ENCODE data around the gene C1orf210.

The C1orf210 gene

DNA sequence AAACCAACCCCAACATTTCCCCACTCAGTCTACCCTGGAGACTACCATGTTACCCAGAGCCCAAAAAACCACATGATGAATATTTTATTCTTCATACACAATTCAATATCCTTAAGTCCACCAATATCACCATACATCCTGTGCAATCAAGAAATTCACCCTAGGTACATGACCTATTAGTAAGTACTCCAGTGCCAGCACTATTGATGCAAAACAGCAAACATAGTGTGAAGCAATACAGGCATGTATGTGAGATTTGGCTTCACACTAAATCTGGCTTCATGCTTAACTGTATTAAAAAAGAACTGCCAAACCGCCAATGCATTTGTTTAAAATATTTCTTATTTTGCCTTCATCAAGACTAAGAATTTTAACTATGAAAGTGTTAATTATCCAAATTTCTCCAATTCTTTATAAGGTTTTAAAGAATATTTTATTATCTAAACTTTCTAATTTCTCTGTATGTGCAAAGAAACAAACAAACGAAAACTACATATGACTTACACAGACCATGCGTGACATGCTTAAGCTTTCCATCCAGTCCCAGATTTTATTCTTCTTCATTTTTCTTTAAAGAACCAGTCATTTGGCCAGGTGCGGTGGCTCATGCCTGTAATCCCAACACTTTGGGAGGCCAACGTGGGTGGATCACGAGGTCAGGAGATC is 38.0 kb downstream of the C1orf210 start:
- H3K4me3 ChIP-seq (ENCODE audit: low read length), result no peak overlapping the region
- H3K27me3 ChIP-seq (ENCODE audit: control insufficient read depth, low read length), result 0 out of 2 replicates have a peak, but pooled peaks cover 2% of the 10 kb centered on the region
- 0 out of 2 replicates have a peak, but pooled peaks cover 3% of the 10 kb centered on the region for H3K9me3 ChIP-seq (ENCODE audit: control insufficient read depth, insufficient read depth, low read length)
- H3K79me2 ChIP-seq (ENCODE audit: control insufficient read depth, low read length), result no peaks in the 10 kb centered on the region
- H3K4me2 ChIP-seq (ENCODE audit: low read length), result no peak overlapping the region
- no peaks in the 10 kb centered on the region for H3K9me2 ChIP-seq (replicated peaks; ENCODE audit: control insufficient read depth, low read length)
- no peak overlapping the region for H3K27ac ChIP-seq (ENCODE audit: low read depth, low read length)
- no peaks in the 10 kb centered on the region for H3K4me1 ChIP-seq (ENCODE audit: control insufficient read depth, low read length)
- H3K36me3 ChIP-seq (ENCODE audit: control insufficient read depth, low read length), result no peaks in the 10 kb centered on the region
- TF ChIP-seq EZH2phosphoT487 (IDR thresholded peaks at IDR 0.05; ENCODE audit: borderline replicate concordance, low read length), result no peak
- H4K20me1 ChIP-seq (ENCODE audit: control insufficient read depth, insufficient read depth, low read depth, low read length), result no peaks in the 10 kb centered on the region
- H3F3A ChIP-seq (ENCODE audit: control insufficient read depth, insufficient read depth), result no peaks in the 10 kb centered on the region

DNA sequence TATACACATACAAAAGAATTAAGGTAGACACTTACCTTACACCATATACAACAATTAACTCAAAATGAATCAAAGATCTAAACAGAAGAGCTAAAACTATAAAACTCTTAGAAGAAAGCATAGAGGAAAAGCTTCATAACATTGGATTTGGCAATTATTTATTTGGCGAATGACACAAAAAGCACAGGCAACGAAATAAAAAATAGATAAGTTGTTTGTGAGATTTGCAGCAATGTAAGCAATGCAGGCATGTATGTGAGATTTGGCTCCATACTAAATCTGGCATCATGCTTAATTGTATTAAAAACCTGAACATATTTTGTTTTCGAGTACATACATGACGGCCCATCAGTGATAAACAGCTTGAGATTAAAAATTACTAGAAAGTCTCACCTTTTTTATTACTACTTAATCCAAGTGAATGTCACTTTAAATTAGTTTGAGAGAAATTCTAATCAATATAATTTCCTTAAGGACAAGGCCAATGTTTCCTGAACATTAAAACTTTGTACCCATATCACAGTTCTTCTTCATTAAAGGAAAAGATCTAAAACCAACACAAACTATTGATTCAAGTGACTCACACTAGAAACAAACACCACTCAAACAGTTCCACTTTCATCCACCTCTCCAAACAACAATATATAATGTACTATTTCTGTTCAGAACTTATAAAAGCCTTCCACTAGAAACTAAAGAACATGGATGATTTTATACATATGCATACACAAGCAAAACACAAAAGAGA is 38.7 kb downstream of the C1orf210 start:
- Histone ChIP-seq H3F3A (ENCODE audit: control insufficient read depth, insufficient read depth) (no peaks in the 10 kb centered on the region), H3K27me3 (ENCODE audit: control insufficient read depth, low read length) (0 out of 2 replicates have a peak, but pooled peaks cover 2% of the 10 kb centered on the region), H3K4me2 (ENCODE audit: low read length) (no peak overlapping the region), H3K4me1 (ENCODE audit: control insufficient read depth, low read length) (no peaks in the 10 kb centered on the region), H3K4me3 (ENCODE audit: low read length) (no peak overlapping the region), H3K36me3 (ENCODE audit: control insufficient read depth, low read length) (no peaks in the 10 kb centered on the region), H3K79me2 (ENCODE audit: control insufficient read depth, low read length) (no peaks in the 10 kb centered on the region), H3K27ac (ENCODE audit: low read depth, low read length) (no peak overlapping the region), H3K9me3 (ENCODE audit: control insufficient read depth, insufficient read depth, low read length) (0 out of 2 replicates have a peak, but pooled peaks cover 3% of the 10 kb centered on the region), H4K20me1 (ENCODE audit: control insufficient read depth, insufficient read depth, low read depth, low read length) (no peaks in the 10 kb centered on the region), H3K9me2 (replicated peaks; ENCODE audit: control insufficient read depth, low read length) (no peaks in the 10 kb centered on the region)
- TF ChIP-seq EZH2phosphoT487 (IDR thresholded peaks at IDR 0.05; ENCODE audit: borderline replicate concordance, low read length), result no peak
- TF ChIP-seq, protein P1, sequence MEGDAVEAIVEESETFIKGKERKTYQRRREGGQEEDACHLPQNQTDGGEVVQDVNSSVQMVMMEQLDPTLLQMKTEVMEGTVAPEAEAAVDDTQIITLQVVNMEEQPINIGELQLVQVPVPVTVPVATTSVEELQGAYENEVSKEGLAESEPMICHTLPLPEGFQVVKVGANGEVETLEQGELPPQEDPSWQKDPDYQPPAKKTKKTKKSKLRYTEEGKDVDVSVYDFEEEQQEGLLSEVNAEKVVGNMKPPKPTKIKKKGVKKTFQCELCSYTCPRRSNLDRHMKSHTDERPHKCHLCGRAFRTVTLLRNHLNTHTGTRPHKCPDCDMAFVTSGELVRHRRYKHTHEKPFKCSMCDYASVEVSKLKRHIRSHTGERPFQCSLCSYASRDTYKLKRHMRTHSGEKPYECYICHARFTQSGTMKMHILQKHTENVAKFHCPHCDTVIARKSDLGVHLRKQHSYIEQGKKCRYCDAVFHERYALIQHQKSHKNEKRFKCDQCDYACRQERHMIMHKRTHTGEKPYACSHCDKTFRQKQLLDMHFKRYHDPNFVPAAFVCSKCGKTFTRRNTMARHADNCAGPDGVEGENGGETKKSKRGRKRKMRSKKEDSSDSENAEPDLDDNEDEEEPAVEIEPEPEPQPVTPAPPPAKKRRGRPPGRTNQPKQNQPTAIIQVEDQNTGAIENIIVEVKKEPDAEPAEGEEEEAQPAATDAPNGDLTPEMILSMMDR (IDR thresholded peaks at IDR 0.05; ENCODE audit: low read depth, low read length, poor library complexity, severe bottlenecking), result no peak

DNA sequence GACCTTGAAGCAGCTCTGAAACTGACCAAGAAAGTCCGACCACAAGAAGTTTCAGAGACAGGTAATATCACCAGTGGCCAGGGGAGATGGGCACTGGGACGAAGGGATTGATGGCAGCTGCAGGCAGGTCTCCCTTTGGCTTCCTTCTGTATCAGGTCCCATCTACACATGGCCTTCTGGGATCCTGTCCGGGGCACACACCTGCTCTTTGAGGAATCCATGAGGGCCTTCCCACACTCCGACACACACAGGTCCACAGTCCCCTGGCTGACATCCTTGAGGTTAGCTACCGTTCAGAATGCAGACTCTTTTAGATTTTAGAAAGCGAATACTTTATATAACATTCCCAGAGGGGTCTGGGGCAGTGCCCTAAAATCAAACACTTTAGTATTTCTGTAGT is 42.1 kb downstream of the C1orf210 start:
- no peak overlapping the region for H3K4me3 ChIP-seq (ENCODE audit: low read length)
- H3K27me3 ChIP-seq (ENCODE audit: control insufficient read depth, low read length), result no peaks in the 10 kb centered on the region
- TF ChIP-seq, protein P1 (IDR thresholded peaks at IDR 0.05; ENCODE audit: low read depth, low read length, poor library complexity, severe bottlenecking), result no peak
- no peak for TF ChIP-seq EZH2phosphoT487 (IDR thresholded peaks at IDR 0.05; ENCODE audit: borderline replicate concordance, low read length)
- H3K36me3 ChIP-seq (ENCODE audit: control insufficient read depth, low read length), result no peaks in the 10 kb centered on the region
- H4K20me1 ChIP-seq (ENCODE audit: control insufficient read depth, insufficient read depth, low read depth, low read length), result no peaks in the 10 kb centered on the region
- H3K4me1 ChIP-seq (ENCODE audit: control insufficient read depth, low read length), result peaks cover 21% of the 10 kb centered on the region
- H3K9me3 ChIP-seq (ENCODE audit: control insufficient read depth, insufficient read depth, low read length), result 0 out of 2 replicates have a peak, but pooled peaks cover 3% of the 10 kb centered on the region
- H3K79me2 ChIP-seq (ENCODE audit: control insufficient read depth, low read length), result no peaks in the 10 kb centered on the region
- no peaks in the 10 kb centered on the region for H3K9me2 ChIP-seq (replicated peaks; ENCODE audit: control insufficient read depth, low read length)
- no peak overlapping the region for H3K4me2 ChIP-seq (ENCODE audit: low read length)
- peaks cover 3% of the 10 kb centered on the region for H3F3A ChIP-seq (ENCODE audit: control insufficient read depth, insufficient read depth)
- no peak overlapping the region for H3K27ac ChIP-seq (ENCODE audit: low read depth, low read length)

DNA sequence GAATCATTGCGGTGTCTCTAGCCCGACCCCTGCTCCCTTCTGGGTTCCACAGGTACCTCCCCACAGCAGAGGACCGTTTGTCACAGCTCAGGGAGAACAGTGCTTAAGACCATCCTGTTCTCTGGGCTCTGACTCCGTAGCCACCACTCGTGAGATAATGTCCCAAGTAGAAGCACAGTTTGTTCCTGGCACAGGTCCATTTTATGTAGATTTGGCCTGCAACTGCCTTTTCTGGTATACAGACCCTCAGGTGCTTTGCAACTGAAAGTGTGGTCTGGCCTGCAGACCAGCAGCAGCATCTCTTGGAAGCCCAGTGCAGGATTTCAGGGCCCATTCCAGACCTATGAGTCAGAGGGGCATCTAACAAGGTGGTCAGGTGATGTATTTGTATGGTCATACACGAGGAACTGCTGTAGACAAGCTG is 44.0 kb downstream of the C1orf210 start:
- peaks cover 23% of the 10 kb centered on the region for H3K4me1 ChIP-seq (ENCODE audit: control insufficient read depth, low read length)
- no peaks in the 10 kb centered on the region for H3K27me3 ChIP-seq (ENCODE audit: control insufficient read depth, low read length)
- peaks cover 3% of the 10 kb centered on the region for H3F3A ChIP-seq (ENCODE audit: control insufficient read depth, insufficient read depth)
- TF ChIP-seq, protein P1 (IDR thresholded peaks at IDR 0.05; ENCODE audit: low read depth, low read length, poor library complexity, severe bottlenecking), result no peak
- no peak for TF ChIP-seq EZH2phosphoT487 (IDR thresholded peaks at IDR 0.05; ENCODE audit: borderline replicate concordance, low read length)
- no peak overlapping the region for H3K4me3 ChIP-seq (ENCODE audit: low read length)
- H3K27ac ChIP-seq (ENCODE audit: low read depth, low read length), result no peak overlapping the region
- H4K20me1 ChIP-seq (ENCODE audit: control insufficient read depth, insufficient read depth, low read depth, low read length), result no peaks in the 10 kb centered on the region
- H3K36me3 ChIP-seq (ENCODE audit: control insufficient read depth, low read length), result no peaks in the 10 kb centered on the region
- no peak overlapping the region for H3K4me2 ChIP-seq (ENCODE audit: low read length)
- H3K9me3 ChIP-seq (ENCODE audit: control insufficient read depth, insufficient read depth, low read length), result no peaks in the 10 kb centered on the region
- H3K9me2 ChIP-seq (replicated peaks; ENCODE audit: control insufficient read depth, low read length), result no peaks in the 10 kb centered on the region
- H3K79me2 ChIP-seq (ENCODE audit: control insufficient read depth, low read length), result no peaks in the 10 kb centered on the region

Data from DOHH2 (cell line).